ENCODE measurements around the gene HIF1AN. TPM values are rescaled to one million over a fixed set of nuclear protein-coding genes. Genes with fewer than 3 reads are reported as not detected.

HIF1AN gene
- total RNA-seq, 1 donor from 2014 or later: 63.4 TPM

- Mint-ChIP-seq H3K36me3 (peaks cover 15% of the 10 kb centered on the region), H3K9me3 (no peaks in the 10 kb centered on the region), H3K4me1 (peaks cover 22% of the 10 kb centered on the region), H3K4me3 (no peak overlapping the region), H3K27ac (no peak overlapping the region), H3K27me3 (ENCODE audit: low read depth) (peaks cover 4% of the 10 kb centered on the region)
- no peak for DNase-seq (ENCODE audit: low spot score in 2 of 2, unreplicated experiment in 2 of 2)
- TF ChIP-seq CTCF (IDR thresholded peaks at IDR 0.05; ENCODE audit: unreplicated experiment): no peak
Measured at GRCh38 chr10:100506596-100507356, 29.0 kb upstream of the HIF1AN start.

GRCh38 chr10:100507357-100507732 lies 28.4 kb upstream of the HIF1AN start:
- no peak overlapping the region for H3K4me3 Mint-ChIP-seq
- H3K9me3 Mint-ChIP-seq: no peaks in the 10 kb centered on the region
- peaks cover 4% of the 10 kb centered on the region for H3K27me3 Mint-ChIP-seq (ENCODE audit: low read depth)

GRCh38 chr10:100508266-100508665 lies 27.5 kb upstream of the HIF1AN start:
- H3K27ac Mint-ChIP-seq: no peak overlapping the region
- H3K4me3 Mint-ChIP-seq: no peak overlapping the region
- no peak for DNase-seq (ENCODE audit: low spot score in 2 of 2, unreplicated experiment in 2 of 2)
- H3K4me1 Mint-ChIP-seq: peaks cover 15% of the 10 kb centered on the region
- no peaks in the 10 kb centered on the region for H3K9me3 Mint-ChIP-seq
- peaks cover 4% of the 10 kb centered on the region for H3K27me3 Mint-ChIP-seq (ENCODE audit: low read depth)
- no peak for TF ChIP-seq CTCF (IDR thresholded peaks at IDR 0.05; ENCODE audit: unreplicated experiment)
- H3K36me3 Mint-ChIP-seq: peaks cover 14% of the 10 kb centered on the region

More at GRCh38 chr10:100507357-100507732, 28.4 kb upstream of the HIF1AN start:
- H3K4me1 Mint-ChIP-seq: peaks cover 22% of the 10 kb centered on the region
- TF ChIP-seq CTCF (IDR thresholded peaks at IDR 0.05; ENCODE audit: unreplicated experiment): no peak
- peaks cover 14% of the 10 kb centered on the region for H3K36me3 Mint-ChIP-seq
- DNase-seq (ENCODE audit: low spot score in 2 of 2, unreplicated experiment in 2 of 2): no peak
- no peak overlapping the region for H3K27ac Mint-ChIP-seq

GRCh38 chr10:100508691-100509150 lies 27.0 kb upstream of the HIF1AN start:
- peaks cover 14% of the 10 kb centered on the region for H3K36me3 Mint-ChIP-seq
- DNase-seq (ENCODE audit: low spot score in 2 of 2, unreplicated experiment in 2 of 2): no peak
- H3K27ac Mint-ChIP-seq: no peak overlapping the region
- H3K4me1 Mint-ChIP-seq: peaks cover 14% of the 10 kb centered on the region
- no peak overlapping the region for H3K4me3 Mint-ChIP-seq
- H3K9me3 Mint-ChIP-seq: no peaks in the 10 kb centered on the region
- peaks cover 4% of the 10 kb centered on the region for H3K27me3 Mint-ChIP-seq (ENCODE audit: low read depth)
- TF ChIP-seq CTCF (IDR thresholded peaks at IDR 0.05; ENCODE audit: unreplicated experiment): peak; percentile 61

- Mint-ChIP-seq H3K27ac (no peak overlapping the region), H3K9me3 (no peaks in the 10 kb centered on the region), H3K4me3 (no peak overlapping the region), H3K27me3 (ENCODE audit: low read depth) (peaks cover 4% of the 10 kb centered on the region), H3K36me3 (peaks cover 16% of the 10 kb centered on the region), H3K4me1 (peaks cover 7% of the 10 kb centered on the region)
- no peak for TF ChIP-seq CTCF (IDR thresholded peaks at IDR 0.05; ENCODE audit: unreplicated experiment)
- DNase-seq (ENCODE audit: low spot score in 2 of 2, unreplicated experiment in 2 of 2): no peak
Measured at GRCh38 chr10:100509241-100509840, 26.4 kb upstream of the HIF1AN start.
